GM19099 (cell line): Measurements from ENCODE around the gene CLASP1.

Source experiments
- POLR2A ChIP-seq: IDR thresholded peaks from 3 replicates; pipeline ENCODE4 v1.6.1; 2011; ENCODE audit warnings: low read depth; ENCODE audit not compliant: insufficient read length; ENCODE audit errors: extremely low read depth

The CLASP1 gene

GRCh38 chr2:121575800-121576199 is 73.5 kb downstream of the CLASP1 start:
- no peak for TF ChIP-seq POLR2A

- no peak for TF ChIP-seq POLR2A
These were observed 78.6 kb downstream of the CLASP1 start for GRCh38 chr2:121570667-121571055.

GRCh38 chr2:121570036-121570666 is 79.1 kb downstream of the CLASP1 start:
- TF ChIP-seq POLR2A = no peak

GRCh38 chr2:121567957-121568409 is 81.3 kb downstream of the CLASP1 start:
- no peak for TF ChIP-seq POLR2A

- TF ChIP-seq POLR2A = no peak
These were observed 81.8 kb downstream of the CLASP1 start for GRCh38 chr2:121567452-121567851.

- TF ChIP-seq POLR2A = no peak
These were observed 83.6 kb downstream of the CLASP1 start for GRCh38 chr2:121565389-121566250.

- TF ChIP-seq POLR2A = no peak
These were observed 84.4 kb downstream of the CLASP1 start for GRCh38 chr2:121564905-121565304.

- TF ChIP-seq POLR2A = no peak
These were observed 86.7 kb downstream of the CLASP1 start for GRCh38 chr2:121562269-121563176.

GRCh38 chr2:121561617-121562268 is 87.5 kb downstream of the CLASP1 start:
- no peak for TF ChIP-seq POLR2A

GRCh38 chr2:121558329-121558728 is 90.9 kb downstream of the CLASP1 start:
- TF ChIP-seq POLR2A = no peak

- TF ChIP-seq POLR2A = no peak
These were observed 94.3 kb downstream of the CLASP1 start for GRCh38 chr2:121555008-121555407.

- no peak for TF ChIP-seq POLR2A
These were observed 98.6 kb downstream of the CLASP1 start for GRCh38 chr2:121550669-121551068.

GRCh38 chr2:121547646-121548045 is 101.6 kb downstream of the CLASP1 start:
- no peak for TF ChIP-seq POLR2A

GRCh38 chr2:121545913-121546312 is 103.3 kb downstream of the CLASP1 start:
- TF ChIP-seq POLR2A = no peak

- no peak for TF ChIP-seq POLR2A
These were observed 104.0 kb downstream of the CLASP1 start for GRCh38 chr2:121545257-121545656.

GRCh38 chr2:121541495-121541894 is 107.8 kb downstream of the CLASP1 start:
- no peak for TF ChIP-seq POLR2A
